H1 (cell line): ENCODE data around the gene TUBGCP6. TPM values are rescaled to one million over a fixed set of nuclear protein-coding genes. Genes with fewer than 3 reads are reported as not detected.

ENCODE experiments used
- polyA plus RNA-seq, 7 experiments: library from polyadenylated mRNA; depleted of rRNA in 3 of 7; stranded (reverse) in 5 of 7; unstranded in 2 of 7; fragments of >200 nt in 5 of 7; fragments of 200-250 nt in 2 of 7; gene quantifications; 1 replicate in 5 of 7; 2 replicates in 1 of 7; 4 replicates in 1 of 7; pipeline versions ENCODE4 v1.2.1 to v1.2.3, GENCODE V29; 2011 to 2013; ENCODE audit warnings: missing spikeins in 2 of 7, mixed read lengths in 2 of 7
- total RNA-seq: library from RNA; stranded (reverse); fragmentation: NEBNext Ultra II Directional; extraction: Animal tissue kit (Norgen Biotek cat#: 25700); gene quantifications from 2 replicates; pipeline ENCODE4 v1.2.1, GENCODE V29; 2021
- TF ChIP-seq, protein P1 (sequence below), 3 experiments: IDR thresholded peaks; 1 replicate in 2 of 3; 2 replicates in 1 of 3; pipeline versions ENCODE4 v1.5.1 to v1.6.1; 2011; ENCODE audit warnings: low read length in 3 of 3, mild to moderate bottlenecking in 3 of 3, inconsistent platforms in 2 of 3, low read depth in 1 of 3, moderate library complexity in 1 of 3; ENCODE audit not compliant: insufficient read depth in 1 of 3; ENCODE audit errors: control extremely low read depth in 1 of 3

The TUBGCP6 gene
- total and polyA plus RNA-seq, 2 of the 8 experiments (the other 6 are each of a cell fraction or from before 2014, with no cell fraction given) = 24.2 to 24.7 TPM

GRCh38 chr22:50252082-50253045 lies 7.5 kb upstream of the TUBGCP6 start (continued):
- TF ChIP-seq, protein P1, sequence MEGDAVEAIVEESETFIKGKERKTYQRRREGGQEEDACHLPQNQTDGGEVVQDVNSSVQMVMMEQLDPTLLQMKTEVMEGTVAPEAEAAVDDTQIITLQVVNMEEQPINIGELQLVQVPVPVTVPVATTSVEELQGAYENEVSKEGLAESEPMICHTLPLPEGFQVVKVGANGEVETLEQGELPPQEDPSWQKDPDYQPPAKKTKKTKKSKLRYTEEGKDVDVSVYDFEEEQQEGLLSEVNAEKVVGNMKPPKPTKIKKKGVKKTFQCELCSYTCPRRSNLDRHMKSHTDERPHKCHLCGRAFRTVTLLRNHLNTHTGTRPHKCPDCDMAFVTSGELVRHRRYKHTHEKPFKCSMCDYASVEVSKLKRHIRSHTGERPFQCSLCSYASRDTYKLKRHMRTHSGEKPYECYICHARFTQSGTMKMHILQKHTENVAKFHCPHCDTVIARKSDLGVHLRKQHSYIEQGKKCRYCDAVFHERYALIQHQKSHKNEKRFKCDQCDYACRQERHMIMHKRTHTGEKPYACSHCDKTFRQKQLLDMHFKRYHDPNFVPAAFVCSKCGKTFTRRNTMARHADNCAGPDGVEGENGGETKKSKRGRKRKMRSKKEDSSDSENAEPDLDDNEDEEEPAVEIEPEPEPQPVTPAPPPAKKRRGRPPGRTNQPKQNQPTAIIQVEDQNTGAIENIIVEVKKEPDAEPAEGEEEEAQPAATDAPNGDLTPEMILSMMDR (IDR thresholded peaks at IDR 0.05; ENCODE audit: control extremely low read depth in 1 of 3, insufficient read depth in 1 of 3, low read depth in 1 of 3, low read length in 3 of 3) = peak; percentile 83 to 93 (median 84)
